Stimulated activated CD4-positive, alpha-beta T cell treated with anti-CD3 and anti-CD28 coated beads, Interleukin-2, amount 100 ng/mL, for 4 hours (primary cell): Measurements from ENCODE around the gene ESM1.

Source experiments
- DNase-seq: peaks from one replicate; pipeline ENCODE4 v3.0.0-alpha.2; 2020; ENCODE audit warnings: low read depth

ESM1 gene

GRCh38 chr5:54981928-54982327, 3.5 kb downstream of the ESM1 start:
- no peak for DNase-seq

GRCh38 chr5:54975701-54976100, 9.7 kb downstream of the ESM1 start:
- no peak for DNase-seq

- no peak for DNase-seq
Observed at GRCh38 chr5:54969856-54970828, 15.3 kb downstream of the ESM1 start.

- DNase-seq, result no peak
Observed at GRCh38 chr5:54969242-54969641, 16.2 kb downstream of the ESM1 start.

GRCh38 chr5:54965806-54966205, 19.6 kb downstream of the ESM1 start:
- DNase-seq, result no peak

GRCh38 chr5:54964405-54964804, 21.0 kb downstream of the ESM1 start:
- DNase-seq, result no peak

- no peak for DNase-seq
Observed at GRCh38 chr5:54959673-54960418, 25.5 kb downstream of the ESM1 start.

GRCh38 chr5:54956922-54957321, 28.5 kb downstream of the ESM1 start:
- DNase-seq, result no peak

- DNase-seq, result no peak
Observed at GRCh38 chr5:54947187-54947586, 38.2 kb downstream of the ESM1 start.

GRCh38 chr5:54946306-54946819, 39.0 kb downstream of the ESM1 start:
- DNase-seq, result no peak

GRCh38 chr5:54944364-54944763, 41.0 kb downstream of the ESM1 start:
- DNase-seq, result peak; percentile 8

GRCh38 chr5:54942064-54942778, 43.2 kb downstream of the ESM1 start:
- no peak for DNase-seq

- DNase-seq, result no peak
Observed at GRCh38 chr5:54936201-54936600, 49.2 kb downstream of the ESM1 start.

GRCh38 chr5:54932789-54933188, 52.6 kb downstream of the ESM1 start:
- DNase-seq, result no peak

GRCh38 chr5:54930736-54931135, 54.7 kb downstream of the ESM1 start:
- no peak for DNase-seq
